CD4-positive, alpha-beta T cell treated with Interleukin-6 at 100 ng/mL for 8 hours (primary cell): ENCODE data around the gene EGLN3.

Source experiments
- DNase-seq: peaks from one replicate; pipeline ENCODE4 v3.0.0-alpha.2; 2020; ENCODE audit warnings: mixed read lengths, low spot score

The EGLN3 gene

DNA sequence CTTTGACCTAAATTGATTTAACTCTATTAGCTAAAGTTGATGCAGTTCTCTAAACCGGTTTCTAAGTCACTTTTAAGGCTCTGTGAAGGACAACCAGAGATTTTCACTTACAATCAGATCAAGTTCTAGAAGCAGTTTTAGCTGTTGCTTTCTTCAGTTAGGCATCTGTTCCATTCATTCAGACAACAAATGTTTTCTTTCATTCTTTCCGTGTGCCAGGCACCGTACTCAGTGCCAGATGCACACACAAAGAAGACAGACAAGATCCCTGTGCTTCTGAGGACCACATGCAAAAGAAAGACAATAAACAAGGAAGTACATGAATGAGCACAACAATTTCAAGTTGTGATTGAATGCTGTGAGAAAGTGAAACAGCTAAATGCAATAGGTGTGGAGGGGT lies 11.1 kb upstream of the EGLN3 start:
- no peak for DNase-seq

DNA sequence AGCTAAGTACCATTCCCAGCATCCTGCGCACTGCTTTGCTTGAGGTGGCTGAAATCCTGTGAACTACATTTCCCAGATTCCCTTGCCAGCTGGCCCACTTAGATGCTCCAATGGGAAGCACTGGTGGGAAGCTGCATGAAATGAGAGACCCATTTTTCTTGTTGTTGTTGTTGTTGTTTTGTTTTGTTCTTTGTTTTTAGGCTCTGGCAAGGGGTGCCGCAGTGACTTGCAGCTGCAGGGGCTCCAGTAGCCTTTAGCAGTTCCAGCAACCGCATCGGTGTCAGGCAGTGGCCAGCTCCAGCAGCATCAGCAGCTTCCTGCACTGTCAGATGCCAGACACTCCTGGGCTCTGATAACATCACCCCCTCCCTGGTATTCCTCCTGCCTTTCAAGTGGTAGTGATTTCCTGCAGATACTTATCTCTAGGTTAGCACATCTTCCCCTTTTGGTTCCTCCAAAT lies 8.8 kb upstream of the EGLN3 start:
- DNase-seq = no peak

GRCh38 chr14:33958605-33959226 lies 7.8 kb upstream of the EGLN3 start:
- DNase-seq = no peak

GRCh38 chr14:33957993-33958392 lies 7.1 kb upstream of the EGLN3 start:
- no peak for DNase-seq

- no peak for DNase-seq
Observed at GRCh38 chr14:33957299-33957698, 6.4 kb upstream of the EGLN3 start.

DNA sequence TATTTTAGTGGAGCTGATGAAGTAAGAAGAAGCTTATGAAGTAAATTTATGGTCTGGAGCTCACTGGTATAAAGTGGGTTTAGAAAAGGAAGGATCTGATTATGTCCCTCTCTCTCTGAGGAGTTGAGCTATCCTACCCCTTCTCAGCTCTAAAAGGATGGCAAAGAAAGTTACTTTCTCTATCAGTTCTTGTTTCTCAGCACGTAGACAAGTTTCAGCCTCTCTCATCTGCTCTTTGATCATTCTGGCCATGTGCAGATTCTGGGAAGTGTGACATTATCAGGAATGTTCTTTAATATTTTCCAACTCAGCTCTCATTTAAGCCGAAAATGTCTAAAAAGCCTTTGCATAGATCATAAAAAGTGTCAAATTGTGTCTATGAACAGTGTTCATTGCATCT lies 5.8 kb upstream of the EGLN3 start:
- DNase-seq = no peak

- no peak for DNase-seq
Observed at GRCh38 chr14:33954016-33954598, 3.2 kb upstream of the EGLN3 start.

DNA sequence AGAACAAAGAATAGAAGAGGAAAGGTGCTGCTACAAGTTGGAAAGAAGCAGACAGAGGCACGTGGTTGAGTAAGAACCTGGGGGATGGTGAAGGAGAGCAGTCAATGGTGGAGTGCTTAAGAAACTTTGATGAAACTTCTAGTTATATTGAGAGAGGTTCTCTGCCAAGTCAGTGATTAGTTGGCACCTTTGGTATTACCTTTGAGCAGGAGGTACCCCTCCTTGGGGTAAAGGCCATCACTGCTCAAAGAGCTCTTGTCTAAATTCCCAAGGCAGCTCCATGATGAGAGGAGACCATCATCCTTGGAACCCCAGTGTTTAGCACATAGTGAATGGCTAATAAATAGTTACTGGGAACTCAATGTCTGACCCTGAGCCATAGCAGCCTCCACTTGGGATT lies 1.7 kb upstream of the EGLN3 start:
- no peak for DNase-seq

- DNase-seq = no peak
Observed at GRCh38 chr14:33951183-33951840, 438 bp upstream of the EGLN3 start.

GRCh38 chr14:33949411-33949893 lies 1.4 kb downstream of the EGLN3 start:
- no peak for DNase-seq

- no peak for DNase-seq
Observed at GRCh38 chr14:33948869-33949408, 1.9 kb downstream of the EGLN3 start.

- DNase-seq = no peak
Observed at GRCh38 chr14:33948145-33948868, 2.6 kb downstream of the EGLN3 start.

DNA sequence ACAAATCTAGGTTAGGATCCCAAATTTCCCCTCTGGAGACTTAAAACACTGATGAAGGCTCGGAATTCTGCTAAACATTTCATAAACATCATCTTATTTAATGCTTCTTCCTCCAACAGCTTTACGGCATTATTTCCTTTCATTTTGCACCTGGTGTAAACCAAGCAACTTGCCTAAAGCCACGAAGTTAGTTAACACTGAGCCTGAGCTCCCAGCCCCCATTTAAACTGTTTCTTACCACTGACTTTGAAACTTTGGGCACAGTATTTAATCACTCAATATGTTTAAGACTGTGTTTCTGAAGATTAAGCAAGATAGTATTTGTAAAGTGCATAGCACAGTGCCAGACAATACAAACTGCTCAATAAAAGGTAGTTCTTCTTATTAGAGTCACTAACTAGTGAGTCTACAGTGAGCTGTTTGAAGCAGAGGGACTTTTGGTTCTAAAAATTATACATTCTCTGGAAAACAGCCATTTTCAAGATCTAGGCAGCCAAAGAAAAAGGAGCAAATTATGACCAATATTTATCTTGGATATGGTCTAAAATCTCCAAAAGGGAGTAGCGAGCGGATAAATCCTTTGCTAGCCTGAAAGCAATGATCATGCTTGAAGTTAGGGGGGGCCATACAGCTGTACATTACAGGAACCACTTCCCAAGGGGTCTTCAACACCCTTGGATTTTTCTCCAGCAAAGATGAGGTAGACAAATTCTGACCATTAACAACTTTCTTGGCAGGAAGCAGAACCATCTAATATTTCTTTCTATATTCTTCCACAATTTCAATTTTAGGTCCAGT lies 4.0 kb downstream of the EGLN3 start:
- no peak for DNase-seq

DNA sequence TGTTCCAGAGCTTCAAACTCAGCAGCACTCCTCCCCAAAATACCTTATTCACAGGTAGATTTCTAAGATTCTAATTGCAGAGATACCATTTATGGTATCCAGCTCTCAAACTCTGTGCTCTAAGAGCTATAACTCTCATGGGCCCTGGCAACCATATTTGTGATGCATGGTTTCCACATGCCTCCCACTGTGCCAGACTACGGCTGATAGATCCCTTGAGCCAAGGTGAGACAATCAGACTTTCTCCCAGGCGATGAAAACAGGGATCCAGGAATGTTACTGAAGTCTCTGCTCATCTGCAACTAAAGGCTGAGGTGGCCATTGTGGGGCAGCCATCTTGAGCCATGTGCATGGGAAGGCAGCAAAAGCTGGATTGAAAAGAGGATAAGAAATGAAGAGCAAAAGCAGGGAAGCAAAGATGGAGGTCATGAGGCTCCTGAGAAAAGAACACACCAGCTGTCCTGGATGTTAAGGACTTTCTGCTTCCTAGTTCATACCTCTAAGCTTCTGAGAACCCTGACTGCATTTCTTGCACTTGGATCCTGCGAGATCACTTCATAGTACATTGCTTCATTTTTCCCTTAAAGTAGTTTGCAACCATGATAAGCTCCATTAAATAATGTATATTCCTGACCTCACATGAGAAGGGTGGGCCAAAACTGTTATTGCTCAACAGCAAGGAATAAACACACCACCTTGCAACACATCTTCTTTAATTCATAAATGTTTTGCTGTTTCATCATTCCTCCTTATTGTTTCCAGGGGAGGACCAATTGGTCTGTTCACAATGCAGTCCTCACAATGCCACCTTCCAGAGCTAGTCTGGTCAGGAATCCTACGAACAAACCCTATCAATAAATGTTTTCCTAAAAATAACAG lies 5.4 kb downstream of the EGLN3 start:
- DNase-seq = no peak

- no peak for DNase-seq
Observed at GRCh38 chr14:33943096-33943883, 7.6 kb downstream of the EGLN3 start.

GRCh38 chr14:33941718-33942117 lies 9.2 kb downstream of the EGLN3 start:
- no peak for DNase-seq

GRCh38 chr14:33940561-33941011 lies 10.3 kb downstream of the EGLN3 start:
- no peak for DNase-seq

DNA sequence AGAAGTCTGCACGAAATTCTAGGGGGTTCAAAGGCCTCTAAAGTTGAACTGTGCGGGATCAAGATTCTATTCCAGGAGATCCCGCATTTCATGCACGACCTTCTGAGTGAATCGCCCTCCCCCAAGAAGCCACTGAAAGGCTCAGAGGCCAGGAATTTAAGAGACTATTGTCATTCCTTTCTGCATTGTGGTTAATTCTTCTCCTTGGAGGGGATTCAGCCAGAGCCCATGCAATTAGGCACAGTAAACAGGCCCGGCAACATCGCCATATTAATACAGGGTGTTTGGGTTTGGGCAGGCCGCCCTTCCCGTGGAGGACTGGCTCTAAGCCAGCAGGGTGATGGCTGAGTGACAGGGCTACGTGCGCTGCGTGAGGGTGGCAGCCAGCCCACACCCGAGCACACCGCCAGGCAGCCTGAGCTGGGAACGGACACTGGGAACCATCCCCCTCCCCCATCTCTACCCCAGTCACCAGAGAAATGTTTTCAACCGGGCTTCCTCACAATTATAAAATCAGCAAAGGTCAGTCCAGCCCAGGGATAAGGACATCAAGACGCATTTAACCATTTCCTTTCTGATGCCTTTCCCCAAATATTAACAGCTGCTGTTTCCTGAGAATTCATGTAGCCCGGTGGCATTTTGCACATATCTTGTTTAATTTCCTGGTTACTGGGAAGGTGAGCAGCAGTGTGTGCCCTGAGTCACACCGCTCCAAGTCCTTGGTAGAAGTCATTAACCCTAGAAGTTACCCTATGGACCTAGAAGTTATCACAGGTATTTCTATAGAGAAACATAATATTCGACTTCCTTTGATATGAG lies 12.5 kb downstream of the EGLN3 start:
- no peak for DNase-seq

DNA sequence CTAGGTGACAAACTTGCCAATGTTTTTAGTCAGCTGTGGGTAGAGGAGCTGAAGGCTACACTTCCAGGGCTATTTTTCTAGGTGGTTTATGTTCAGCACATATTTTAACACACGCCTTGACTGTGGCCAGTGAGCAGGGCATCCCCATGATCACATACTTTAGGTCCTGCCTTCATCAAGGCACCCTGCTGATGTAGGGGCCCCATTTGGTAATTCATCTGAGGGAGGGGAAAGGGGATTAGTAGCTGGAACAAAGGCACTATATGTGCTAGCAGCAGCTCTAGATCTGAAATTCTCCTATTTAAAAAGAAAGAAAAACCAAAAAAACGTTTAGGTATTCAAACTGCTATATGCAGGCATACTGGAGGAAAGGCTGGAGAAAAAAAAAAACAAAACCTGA lies 14.5 kb downstream of the EGLN3 start:
- DNase-seq = no peak
